ENCODE results near the gene CYBC1.

Gene CYBC1

DNA sequence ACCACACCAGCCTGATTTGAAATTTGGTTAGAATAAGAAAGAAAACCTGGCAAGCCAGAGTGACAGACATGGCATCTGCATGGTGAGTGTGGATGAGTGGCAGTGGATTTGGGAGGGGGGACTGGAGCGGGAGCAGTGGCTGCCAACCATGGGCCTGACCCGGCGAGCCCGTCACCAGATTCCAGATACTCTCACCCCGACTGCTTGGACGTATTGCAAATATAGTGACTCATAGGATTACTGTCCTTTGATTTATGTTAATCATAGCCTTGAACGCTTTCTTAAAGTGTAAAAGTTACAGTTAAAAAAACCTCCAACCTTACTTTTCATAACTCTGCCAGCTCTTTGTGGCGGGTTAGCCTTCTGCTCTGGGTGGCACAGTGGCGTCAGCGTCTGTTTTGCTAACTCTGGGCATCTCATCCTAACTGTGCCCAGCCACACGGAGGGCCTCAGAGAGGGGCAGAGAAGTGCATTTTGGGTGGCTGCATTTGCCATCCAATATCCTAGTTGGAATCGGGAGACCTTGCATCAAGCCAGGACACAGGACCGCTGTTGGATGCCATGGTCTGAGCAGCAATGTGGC, 42.2 kb upstream of the CYBC1 start:
- TF ChIP-seq CTCF (IDR thresholded peaks at IDR 0.05; ENCODE audit: extremely low read depth, missing control alignments): no peak
- no peak for DNase-seq (ENCODE audit: low spot score)

- TF ChIP-seq CTCF (IDR thresholded peaks at IDR 0.05; ENCODE audit: extremely low read depth, missing control alignments): no peak
- DNase-seq (ENCODE audit: low spot score): no peak
These were observed 41.0 kb upstream of the CYBC1 start for GRCh38 chr17:82491533-82491932.

DNA sequence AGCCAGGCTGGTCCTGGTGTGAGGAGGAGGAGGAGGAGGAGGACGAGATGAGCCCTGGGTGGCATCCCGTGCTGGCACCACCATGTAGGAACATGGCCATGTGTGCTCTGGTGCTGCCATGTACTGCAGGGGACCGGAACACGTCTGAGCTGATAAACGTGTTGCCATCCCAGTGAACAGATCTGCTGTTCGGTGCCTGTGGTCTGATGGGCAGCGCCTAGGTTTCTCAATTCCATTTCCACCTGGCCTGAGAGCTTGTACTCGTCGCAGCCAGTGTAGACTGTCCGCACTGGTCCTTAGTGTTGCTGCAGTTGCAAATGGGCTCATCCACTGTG, 40.6 kb upstream of the CYBC1 start:
- no peak for TF ChIP-seq CTCF (IDR thresholded peaks at IDR 0.05; ENCODE audit: extremely low read depth, missing control alignments)
- DNase-seq (ENCODE audit: low spot score): no peak

- no peak for DNase-seq (ENCODE audit: low spot score)
These were observed 40.1 kb upstream of the CYBC1 start for GRCh38 chr17:82490512-82491195.

GRCh38 chr17:82489851-82490511, 39.4 kb upstream of the CYBC1 start:
- TF ChIP-seq CTCF (IDR thresholded peaks at IDR 0.05; ENCODE audit: extremely low read depth, missing control alignments): no peak

More at GRCh38 chr17:82490512-82491195, 40.1 kb upstream of the CYBC1 start:
- TF ChIP-seq CTCF (IDR thresholded peaks at IDR 0.05; ENCODE audit: extremely low read depth, missing control alignments): no peak

GRCh38 chr17:82489117-82489516, 38.6 kb upstream of the CYBC1 start:
- DNase-seq (ENCODE audit: low spot score): no peak
- TF ChIP-seq CTCF (IDR thresholded peaks at IDR 0.05; ENCODE audit: extremely low read depth, missing control alignments): no peak

More at GRCh38 chr17:82489851-82490511, 39.4 kb upstream of the CYBC1 start:
- no peak for DNase-seq (ENCODE audit: low spot score)

DNA sequence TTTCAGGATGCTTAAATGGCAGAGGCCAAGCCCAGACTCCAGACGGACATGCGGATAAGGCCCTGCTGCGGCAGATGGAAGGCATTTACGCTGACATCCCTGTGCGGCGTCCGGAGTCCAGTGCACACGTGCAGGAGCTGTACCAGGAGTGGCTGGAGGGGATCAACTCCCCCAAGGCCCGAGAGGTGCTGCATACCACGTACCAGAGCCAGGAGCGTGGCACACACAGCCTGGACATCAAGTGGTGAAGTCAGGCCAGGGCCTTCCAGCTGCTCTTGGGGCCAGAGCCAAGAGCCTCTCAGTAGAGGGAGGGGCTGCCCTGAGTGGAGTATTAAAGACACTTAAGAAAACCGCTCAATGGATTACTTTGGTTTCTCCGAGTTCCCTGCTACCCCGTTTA, 37.4 kb upstream of the CYBC1 start:
- TF ChIP-seq CTCF (IDR thresholded peaks at IDR 0.05; ENCODE audit: extremely low read depth, missing control alignments): no peak
- DNase-seq (ENCODE audit: low spot score): no peak
